Stimulated activated CD8-positive, alpha-beta memory T cell treated with anti-CD3 and anti-CD28 coated beads, Interleukin-7, amount 100 ng/mL, for 48 hours (primary cell): ENCODE data around the gene PPIB.
A peak's percentile ranks its signal among the peaks of the same experiment; 100 is the strongest.

Source experiments
- DNase-seq, 2 donors: peaks; one replicate each; pipeline ENCODE4 v3.0.0-alpha.2; 2020; ENCODE audit warnings: low read depth in 1 of 2; ENCODE audit errors: extremely low read depth in 1 of 2

PPIB gene

DNA sequence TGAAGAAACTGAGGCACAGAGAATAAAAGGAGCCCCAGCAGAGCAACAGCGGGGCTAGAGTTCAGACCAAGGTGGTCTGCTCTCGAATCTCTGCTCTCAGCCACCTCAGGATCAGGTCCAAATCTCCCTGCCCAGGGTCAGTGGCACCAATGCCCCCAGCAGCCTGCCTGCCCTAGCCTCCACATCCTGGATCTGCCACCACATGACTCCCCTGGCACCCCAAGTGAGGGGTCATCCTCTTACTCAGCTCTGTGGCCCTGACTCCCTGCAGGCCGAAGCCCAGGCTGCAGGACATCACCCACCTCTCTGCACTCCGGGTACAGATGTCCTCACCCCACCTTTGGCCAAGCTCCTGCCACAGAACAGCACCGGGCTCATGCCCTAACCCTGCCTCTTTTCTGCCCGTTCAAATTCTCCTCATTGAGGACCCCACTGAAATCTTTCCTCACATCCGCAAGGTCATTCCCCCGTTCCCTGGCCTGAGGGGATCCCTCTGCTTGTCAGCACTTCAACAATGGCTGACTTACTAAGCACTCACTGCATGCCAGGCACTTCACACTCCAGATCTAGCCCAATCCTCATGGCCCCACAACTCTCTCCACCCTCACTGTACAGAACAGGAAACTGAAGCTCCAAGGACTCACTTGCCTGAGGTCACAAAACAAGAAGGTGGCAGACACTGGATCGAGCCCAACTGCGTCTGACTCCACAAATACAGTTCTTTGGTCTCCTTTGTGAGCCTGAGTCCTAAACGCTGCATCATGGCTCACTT lies 4.3 kb downstream of the PPIB start:
- no peak for DNase-seq

DNA sequence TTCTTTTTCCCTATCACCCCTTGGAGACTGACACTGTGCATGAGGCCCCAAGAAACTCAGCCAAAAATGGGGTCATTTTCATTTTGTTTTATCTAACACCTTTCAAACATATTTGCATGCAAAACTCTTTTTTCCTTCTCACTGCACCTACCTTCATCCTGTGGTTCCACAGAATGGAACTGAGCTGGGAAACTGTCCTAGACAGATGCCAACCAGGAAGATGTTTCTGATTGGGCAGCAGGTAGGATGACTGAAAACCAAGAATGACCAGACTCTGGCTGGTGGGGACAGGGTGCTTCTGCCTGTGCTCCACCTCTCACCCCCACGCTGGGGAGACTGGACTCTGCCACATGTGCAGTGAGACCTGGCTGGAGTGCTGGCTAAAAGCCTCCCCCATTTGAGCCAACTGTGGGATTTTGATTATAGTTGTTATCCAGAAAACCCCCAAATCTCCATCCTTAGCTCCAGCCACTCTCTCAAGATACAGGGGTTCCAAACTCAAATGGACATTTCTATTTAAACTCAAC lies 5.2 kb downstream of the PPIB start:
- DNase-seq: no peak

DNA sequence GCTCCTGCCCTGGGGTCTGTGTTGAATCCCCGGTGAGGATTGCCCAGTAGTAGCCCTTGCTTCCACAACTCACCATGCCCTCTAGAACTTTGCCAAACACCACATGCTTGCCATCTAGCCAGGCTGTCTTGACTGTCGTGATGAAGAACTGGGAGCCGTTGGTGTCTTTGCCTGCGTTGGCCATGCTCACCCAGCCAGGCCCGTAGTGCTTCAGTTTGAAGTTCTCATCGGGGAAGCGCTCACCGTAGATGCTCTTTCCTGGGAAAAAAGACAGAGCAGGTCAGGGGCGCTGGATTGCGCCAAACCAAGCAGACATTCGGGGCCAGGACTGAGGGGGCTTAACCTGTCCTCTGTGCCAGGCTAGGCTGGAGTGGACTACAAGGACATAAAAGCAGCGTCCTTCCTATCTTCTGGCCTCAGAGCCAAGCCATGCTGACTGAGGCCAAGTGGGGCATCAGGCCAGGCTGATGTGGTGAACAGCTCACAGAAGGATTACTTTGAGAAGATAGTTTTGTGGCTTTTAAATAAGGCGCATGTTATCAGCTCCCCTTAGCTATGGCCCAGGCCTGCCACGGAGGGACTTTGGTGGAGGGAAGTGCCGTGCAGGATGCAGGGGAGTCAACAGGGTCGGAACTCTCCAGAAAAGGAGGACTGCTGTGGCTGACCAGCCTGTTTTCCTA lies 6.0 kb downstream of the PPIB start:
- DNase-seq: no peak

DNA sequence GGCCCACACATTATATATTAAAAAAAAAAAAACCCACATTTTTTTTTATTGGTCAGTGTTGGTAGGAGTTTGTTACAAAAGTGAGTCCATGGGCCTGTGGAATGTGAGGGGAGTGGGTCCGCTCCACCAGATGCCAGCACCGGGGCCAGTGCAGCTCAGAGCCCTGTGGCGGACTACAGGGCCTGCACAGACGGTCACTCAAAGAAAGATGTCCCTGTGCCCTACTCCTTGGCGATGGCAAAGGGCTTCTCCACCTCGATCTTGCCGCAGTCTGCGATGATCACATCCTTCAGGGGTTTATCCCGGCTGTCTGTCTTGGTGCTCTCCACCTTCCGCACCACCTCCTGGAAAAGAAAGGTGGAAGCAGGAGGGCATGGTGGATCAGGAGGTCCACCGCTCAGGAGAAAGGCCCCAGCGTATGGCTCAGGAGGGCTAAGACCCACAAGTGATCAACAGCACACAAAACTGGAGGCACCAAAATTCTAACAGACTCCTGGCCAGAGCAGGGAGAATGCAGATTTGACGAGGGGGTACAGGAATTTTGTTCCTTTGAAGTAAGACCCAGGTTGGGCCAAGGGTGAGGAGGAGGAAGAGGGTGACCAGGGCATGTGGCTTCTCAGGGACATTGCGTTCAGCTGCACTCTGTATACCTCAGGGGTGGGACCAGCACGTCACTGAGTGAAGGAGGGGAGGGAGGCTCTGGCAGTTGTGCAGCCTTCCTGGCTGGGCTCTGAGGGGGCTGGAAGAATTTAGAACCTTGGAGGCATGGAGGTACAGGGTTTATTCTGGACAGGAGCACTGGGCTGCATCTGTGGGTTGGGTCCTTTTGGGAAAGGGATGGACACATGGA lies 6.8 kb downstream of the PPIB start:
- no peak for DNase-seq

DNA sequence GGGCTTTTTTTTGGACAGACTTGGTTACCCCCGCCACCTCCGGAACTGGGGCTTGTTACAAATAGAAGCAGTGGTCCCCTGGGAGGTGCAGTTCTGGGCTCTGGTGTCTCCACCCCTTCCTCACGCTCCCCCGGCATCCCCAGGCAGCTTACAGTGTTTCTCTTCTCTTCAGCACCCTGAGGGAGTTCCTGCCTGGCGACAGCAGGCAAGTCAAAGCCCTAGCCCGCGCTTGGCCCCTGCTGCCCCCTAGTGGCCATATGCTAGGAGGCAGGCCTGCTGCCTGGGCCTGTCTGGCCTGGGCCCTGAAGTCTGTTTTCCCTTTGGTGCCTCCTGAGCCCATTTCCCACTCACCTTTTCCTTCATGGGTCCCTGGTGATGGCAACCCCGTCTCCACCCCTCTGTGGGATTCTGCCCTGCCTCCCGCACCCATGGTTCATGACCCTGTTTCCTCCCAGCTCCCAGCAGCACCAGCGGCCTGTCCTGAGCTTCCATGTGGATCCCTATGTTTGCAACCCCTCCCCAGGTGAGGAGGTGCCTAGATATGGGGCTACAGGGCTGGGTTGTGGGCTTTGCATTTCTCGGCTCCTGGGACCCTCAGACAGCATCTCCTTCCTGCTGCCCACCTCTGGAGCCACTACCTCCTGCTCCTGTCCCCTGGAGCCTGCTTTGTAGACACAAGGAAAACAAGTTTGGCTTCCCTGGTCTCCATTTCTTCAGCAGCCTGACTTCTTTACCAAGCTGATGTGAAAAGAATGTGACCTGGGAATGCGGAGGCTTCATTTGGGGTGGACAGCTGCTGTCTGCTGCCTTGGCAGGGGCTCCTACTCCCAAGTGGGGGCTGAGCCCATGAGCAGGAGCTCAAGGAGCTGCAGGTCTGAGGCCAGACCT lies 9.1 kb downstream of the PPIB start:
- peak; percentile 80 to 83 for DNase-seq

DNA sequence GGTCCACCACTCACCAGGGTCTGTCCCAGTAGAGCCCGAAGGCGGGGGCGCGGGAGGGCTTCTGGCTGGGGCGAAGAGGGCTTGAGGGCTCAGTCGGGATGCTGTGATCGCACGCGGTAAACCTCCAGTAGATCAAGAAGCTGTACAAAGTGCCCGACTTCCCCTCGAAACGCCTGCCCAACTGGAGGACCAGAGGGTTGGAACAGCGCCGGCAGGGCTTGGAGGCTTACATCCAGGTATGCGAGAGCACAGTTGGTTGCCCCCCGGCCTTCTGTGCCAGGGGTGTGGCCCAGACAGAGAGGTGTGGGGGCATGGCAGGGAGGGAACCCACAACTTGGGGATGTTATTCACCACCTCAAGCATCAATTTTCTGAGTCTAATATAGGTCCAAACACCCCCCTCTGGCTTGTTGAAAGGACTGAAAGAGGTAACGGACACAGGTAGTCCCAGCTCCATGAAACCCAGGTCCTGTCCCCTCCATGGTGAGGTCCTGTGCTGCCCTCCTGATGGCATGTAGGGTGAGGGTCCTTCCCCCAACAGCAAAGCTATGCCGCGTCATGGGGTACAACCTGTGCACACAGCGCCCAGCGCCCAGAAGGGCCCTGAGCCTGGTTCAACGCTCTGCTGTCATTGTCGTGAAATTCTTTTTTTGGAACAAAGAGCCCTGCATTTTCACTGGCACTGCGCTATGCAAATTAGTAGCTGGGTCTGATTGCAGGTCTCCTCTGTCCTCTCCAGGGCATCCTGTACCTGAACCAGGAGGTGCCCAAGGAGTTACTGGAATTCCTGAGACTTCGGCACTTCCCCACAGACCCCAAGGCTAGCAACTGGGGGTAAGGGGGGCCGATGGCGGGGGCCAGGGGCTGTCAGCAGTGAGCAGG lies 10.1 kb downstream of the PPIB start:
- no peak for DNase-seq

DNA sequence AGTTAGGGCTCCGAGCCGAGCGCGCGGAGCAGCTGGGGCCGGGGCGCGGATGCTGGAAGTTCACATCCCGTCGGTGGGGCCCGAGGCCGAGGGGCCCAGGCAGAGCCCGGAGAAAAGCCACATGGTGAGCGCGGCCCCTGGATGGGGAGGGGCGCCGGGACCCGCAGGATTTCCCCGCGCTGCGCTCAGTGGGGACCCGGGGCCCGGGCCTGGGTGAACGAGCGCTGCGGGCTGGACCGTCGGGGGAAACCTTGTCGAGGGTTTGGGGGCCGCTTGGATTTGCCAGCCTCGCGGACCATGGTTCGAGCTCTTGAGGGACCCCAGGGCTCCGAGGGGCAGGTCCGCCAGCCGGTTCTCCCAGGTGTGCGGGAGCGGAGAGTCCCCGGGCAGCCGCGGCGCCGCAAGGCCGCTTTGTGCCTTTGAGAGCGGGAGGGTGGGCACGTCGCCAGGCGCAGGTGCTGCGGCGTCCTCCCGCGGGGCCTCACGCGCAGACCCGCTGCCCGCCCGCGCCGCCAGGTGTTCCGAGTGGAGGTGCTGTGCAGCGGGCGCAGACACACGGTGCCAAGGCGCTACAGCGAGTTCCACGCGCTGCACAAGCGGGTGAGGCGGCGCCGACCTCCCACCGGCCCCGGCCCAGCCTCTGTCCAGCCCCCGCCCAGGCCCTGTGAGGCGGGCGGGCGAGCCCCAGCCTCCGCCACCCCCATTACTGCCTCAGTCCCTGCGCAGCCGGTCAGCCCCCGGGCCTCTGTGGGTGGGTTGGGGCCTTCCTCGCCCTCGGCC lies 10.9 kb downstream of the PPIB start, which contains the start of gene SNX22:
TSS of gene SNX22 (plus strand) at position 5 of the 780 bp plus-strand sequence. CDS start at position 50, 45 bp downstream.
- no peak for DNase-seq

DNA sequence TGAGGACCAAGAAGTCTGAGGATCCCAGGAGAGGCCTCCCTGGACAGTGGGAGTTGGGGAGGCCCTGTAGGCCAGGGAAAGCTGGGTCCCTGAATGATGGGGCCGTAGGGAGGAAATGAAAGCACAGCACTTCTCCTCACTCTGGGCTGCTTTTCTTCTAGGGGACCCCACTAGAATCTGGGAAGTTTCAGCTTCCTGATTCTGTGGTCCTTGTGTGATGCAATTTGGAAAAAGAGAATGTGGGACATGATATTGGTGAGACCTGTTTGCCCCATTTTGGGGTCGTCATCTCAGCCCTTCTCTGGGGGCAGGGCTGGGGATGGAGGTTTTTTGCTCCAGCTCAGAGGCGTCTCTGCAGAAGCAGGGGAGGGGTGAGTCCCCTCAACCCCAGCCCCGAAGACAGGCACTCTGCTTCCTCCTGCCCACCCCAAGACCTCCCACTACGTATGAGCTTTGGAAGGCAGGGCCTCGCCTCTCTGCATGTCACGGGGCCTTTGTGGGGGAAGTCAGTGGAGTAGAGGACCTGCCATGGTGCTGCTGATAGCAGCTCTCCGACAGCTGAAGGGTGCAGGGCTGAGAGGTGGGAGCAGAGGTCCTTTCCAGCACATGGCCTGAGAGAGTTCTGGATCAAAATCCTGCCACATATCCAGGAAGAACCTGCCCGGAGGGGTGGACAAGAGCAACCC lies 12.8 kb downstream of the PPIB start:
- no peak for DNase-seq

DNA sequence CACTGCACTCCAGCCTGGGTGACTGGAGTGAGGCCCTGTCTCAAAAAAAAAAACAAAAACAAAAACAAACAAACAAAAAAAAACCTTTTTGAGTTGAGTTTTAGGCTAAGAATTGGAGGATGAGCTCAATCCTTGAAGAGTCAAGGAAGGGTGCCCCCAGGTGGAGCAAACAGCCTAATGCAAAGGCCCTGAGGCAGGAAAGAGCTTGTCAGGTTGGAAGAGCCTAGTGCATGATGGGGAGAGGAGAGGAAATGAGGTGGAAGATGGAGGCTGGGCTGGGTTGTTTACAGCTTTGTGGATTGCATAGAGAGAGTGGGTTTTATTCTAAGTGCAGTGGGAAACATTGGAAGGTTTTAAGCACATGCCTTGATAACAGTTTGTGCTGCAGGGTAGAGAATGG lies 13.4 kb downstream of the PPIB start:
- no peak for DNase-seq

DNA sequence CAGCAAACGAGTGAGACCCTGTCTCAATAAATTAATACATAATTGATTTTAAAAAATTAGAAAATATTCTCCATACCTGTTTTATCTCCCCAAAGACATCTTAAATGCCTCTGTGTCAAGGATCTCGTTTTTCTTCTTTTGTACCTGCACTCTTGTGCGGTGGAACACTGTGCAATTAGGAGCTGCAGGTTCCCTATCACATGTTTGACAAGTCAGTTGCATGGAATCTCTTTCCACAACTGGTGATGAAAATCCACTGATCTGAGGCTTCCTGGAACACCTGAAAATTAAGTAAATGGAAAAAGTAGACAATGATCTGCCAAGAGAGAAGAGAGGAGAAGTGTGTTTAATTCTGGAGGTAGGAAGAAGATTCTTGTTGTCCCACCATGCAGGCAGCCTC lies 14.2 kb downstream of the PPIB start:
- DNase-seq: no peak

DNA sequence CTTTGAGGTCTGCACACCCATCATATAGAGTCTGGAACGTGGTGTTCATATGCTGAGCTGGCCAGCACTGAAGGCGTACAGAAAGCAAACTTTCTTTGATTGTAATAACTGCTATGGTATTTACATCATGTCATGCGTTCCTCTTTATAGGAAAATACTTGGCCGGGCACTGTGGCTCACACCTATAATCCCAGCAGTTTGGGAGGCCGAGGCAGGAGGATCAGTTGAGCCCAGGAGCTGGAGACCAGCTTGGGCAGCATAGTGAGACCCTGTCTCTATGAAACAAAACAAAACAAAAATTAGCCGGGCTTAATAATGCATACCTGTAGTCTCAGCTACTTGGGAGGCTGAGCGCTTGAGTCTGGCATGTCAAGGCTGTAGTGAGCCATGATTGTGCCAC lies 14.7 kb downstream of the PPIB start:
- no peak for DNase-seq

DNA sequence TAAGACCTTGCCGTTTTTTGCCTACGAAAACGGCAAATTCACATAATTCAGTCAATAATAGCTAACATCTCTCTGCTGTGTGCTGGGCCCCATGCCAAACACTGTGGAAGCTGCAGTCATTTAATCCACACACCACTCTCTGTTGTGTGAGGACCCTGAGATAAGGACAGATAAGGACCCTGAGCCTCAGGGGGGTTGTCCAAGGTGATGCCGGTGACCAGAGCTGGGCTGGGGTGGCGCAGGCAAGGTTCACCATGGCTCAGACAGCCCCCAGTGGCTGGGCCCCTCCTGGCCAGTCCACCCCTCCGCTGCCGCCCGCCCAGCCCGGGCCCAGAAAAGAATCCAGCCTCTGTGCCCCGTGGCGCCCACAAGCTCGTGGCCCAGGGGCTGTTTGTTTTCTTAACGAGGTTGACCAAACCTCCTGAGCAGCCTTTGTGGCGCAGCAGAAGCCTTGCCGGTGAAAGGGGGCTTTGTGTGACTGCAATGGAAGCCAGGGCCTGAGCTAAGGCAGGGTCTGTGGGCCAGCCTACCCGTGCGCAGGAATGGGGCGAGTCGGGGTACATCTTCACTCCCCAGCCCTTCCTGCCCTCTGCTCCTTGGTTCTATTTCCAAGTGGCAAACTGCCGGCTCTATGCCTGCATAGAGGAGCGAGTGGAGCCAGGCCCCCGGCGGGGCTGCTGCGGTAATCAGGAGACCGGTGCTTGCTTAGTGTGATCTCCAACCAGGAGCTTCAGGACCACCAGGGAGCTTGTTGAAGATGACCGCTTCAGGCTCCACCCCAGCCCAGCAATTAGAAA lies 15.7 kb downstream of the PPIB start:
- DNase-seq: no peak

DNA sequence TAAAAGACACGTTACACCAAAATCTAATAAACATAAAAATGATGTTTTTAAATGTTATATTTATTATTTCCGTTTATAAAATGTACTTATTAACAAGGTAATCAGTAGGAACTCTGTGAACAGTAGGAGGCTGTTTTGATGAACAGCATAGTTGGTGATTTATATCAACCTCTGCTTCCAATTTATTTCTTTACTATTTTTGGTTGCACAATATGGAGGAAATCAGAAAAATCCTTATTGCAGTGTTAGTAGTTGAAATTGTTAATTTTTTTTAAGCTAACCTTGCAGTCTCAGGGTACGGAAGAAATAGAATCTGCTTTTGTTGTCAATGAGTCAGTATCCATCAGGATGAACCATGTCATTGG lies 16.3 kb downstream of the PPIB start:
- DNase-seq: no peak

DNA sequence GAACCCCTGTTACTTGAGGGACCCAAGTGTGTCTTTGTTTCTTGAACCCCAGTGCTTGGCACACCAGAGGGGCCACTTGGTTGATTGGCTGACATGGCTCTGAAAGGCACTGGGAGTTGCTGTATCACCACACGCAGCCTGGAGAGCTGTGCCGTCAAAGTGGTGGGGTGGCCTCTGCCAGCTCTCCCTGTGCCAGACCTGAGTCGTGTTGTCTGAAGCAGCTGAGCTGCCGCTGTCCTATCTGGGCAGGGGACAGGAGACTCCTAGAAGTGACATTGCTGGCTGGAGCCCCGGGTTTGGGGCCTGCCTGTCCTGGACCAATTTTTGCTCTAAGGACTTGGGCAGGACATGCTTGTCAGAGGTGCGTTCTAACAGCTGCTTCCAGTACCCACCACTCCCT lies 16.8 kb downstream of the PPIB start:
- DNase-seq: no peak

DNA sequence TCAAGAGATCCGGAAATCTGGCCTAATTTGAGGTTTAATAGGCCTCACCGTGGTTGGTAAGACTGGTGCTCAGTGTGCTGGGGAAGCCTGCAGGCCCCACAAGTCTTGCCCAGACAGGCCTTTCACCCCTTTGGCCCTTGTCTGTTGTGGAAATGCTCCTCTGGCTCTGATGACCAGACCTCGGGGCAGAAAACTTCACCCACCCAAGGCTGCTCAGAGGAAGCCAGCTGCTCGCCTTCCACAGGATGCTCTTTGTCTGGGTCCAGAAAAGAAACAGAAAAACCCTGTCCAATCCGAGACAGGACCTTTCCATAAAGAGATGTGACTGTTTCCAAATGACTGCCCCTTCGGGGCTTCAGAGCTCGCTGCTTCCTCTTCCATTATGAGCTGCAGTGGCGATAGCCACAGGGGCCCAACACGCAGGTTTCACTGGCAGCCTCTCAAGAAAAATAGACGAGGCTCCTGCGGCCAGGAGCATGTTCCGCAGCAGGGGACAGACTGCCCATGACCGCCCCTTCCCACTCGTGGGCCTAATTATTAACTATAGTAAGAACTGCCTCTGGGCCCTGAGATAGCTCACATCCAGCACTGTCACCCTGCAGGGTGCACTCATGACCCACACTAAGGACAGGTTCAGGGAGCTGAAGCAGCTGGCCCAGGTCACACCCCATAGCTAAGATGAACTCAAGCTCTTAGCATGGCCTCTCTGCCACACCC lies 18.1 kb downstream of the PPIB start:
- no peak for DNase-seq

DNA sequence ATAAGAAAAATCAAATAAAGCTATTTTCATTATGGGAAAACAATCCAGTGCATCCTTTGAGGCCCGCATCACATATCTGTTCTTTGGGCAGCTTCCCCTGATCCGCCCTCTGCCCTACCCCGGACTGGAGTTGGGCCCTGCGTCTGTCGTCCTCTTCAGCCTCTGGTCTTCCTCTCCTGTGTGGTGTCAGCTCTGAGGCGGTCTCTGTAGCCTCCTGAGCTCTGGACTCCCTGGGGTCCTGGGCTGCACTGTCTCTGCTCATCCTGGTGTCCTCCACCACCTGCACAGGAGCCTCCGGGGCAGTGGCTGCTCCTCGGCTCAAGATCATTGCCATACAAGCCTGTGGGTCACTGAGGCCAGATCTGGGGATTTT lies 18.6 kb downstream of the PPIB start:
- no peak for DNase-seq

DNA sequence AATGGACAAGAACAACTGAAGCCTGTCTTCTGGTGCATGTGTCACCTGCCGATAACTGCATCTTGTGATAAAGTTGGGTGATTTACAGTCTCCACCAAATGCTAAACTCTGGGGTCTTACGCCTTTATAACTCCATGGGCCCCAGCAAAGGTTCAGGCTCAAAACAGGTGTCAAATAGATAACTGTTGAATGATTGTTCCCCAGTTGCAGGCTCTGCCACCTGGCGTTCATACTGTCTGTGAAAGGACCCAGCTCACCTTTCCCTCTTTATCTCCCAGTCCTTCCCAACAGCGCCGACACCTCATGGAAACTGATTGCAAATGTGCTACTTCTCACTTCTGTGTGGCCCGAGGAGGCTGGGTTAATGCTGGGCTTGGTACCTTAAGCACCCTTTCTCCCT lies 19.5 kb downstream of the PPIB start:
- no peak for DNase-seq
